Activated CD8-positive, alpha-beta memory T cell treated with anti-CD3 and anti-CD28 coated beads for 4 hours (primary cell): ENCODE data around the gene FAM222A.

ENCODE experiments used
- DNase-seq, 2 donors: peaks; one replicate each; pipeline ENCODE4 v3.0.0-alpha.2; 2020; ENCODE audit warnings: low read depth in 2 of 2

The FAM222A gene

DNA sequence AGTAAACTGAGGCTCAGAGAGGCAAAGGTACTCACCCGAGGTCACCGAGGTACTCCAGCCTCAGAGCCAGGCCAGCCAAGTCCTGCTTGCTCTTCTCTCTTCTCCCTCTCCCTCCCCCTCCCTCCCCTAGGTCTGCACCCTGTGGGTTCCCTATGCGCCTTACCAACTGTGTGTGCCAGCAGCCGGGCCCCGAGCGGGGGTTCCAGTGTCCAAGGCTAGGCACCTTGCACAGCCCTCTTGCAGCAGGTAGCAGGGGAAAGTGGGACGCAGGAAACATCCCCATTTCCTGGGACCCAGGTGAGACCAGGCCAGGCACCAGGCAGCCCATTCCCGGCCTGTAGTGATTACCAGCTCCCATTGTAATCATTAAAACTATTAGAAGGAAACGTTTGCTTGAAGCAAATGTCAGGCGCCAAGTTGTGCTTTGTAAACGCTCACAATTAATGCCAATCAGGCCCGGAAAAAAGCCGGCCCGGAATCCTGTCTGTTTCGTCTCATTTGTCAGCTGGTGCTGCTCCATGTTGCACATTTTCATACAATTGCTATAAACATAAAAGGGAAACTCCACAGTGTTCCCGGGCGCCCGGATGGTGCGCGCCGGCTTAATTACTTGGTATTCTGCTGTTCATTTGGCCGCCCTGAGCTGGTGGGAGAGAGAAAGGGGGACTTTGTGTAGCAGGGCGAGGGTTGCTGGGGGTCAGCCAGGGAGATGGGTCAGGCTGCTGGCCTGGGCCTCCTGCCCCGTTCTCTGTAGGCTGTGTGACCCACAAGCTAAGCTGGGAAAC is 11.9 kb downstream of the FAM222A start:
- no peak for DNase-seq

- no peak for DNase-seq
Observed at GRCh38 chr12:109726106-109726497, 12.5 kb downstream of the FAM222A start.

- DNase-seq = no peak
Observed at GRCh38 chr12:109726511-109727038, 12.9 kb downstream of the FAM222A start.

DNA sequence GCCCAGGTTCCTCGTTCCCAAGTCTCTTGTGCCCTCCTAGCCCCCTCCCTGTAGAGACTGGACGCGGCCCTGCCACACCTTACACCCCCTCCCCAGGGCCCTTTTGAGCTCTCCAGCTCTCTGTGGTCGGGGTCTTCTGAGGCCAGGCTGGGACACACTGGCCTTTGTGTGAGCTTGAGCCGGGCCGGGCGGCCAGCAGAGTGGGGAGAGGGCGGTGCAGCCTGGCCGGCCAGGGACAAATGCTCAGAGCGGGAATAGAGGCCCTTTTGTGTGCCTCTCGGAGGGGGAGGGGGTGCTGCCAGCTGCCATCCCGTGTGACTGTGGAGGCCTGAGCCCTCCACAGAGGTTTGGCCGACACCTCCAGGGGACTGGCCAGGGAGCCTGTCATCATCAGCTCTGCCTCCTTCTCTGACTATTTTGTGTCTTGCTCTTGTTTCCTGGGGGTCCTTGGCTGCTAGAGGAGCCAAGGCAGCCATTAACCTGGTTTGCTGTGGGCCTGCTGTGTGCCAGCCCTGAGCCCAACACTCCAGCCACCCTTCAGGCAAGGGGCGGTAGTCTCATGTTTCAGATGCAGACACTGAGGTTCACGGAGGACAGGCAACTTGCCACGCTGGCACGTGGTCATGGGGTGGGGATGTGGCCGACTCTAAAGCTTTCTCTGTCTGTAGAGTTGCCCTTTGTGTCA is 13.6 kb downstream of the FAM222A start:
- no peak for DNase-seq

DNA sequence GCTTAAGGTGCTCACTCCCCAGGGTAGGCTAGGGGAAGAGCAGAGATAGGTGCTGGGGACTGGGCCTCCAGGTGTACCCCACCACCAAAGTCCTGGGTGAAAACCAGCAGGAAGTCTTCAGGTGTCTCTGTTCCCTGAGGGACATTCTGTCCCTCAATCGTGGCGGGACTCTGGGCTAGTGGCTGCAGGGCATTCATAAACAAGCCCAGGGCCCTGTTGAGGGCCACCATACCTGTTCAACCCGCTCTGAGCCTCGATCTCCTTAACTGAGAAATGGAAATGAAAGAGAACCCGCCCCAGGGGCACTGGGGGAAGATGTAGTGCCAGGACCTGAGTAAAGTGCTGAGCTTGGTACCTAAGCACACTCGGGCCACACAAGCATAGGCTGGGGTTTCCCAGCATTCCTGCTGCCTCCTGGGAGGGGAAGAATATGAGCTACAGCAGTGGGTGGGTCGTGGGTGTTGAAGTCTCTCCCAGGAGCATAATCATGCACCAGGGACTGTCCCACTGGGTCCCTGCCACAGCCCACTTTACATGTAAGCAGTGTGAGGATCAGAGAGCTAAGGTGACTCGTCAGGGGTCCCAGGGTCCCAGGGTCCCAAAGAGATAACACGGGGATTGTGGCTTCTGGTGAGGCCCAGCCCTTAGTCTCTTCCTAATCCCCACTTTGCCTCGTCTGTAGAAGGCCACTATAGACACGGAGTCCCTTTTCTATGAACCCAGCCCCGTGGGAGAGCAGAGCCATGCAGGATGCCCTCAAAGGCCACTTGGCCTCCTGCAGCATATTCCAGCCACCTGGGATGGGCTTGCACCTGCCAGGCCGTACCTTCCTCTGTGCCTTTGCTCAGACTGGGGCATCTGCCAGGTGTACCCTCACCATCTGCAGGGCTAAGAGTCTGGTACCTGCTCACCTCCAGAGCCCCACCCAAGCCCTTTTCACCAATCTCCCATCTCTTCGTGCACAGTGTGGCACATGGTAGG is 14.4 kb downstream of the FAM222A start:
- no peak for DNase-seq

DNA sequence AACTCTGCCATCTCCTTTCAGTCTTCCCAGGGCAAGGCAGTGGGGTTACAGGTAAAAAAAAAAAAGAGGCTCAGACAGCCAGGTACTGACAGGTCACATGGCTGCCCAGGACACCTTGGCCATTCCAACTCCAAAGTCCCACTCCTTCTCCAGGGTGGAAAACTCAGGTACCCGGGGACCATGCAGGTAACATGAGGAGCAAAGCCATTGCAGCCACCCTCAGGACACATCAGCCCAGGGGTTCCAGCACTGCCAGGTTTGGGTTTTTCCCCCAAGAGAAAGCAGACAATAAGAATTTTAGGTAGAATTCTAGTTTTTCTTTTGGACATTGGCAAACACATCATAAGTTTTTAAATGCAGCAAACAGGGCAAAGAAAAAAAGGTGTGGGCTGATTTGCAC is 15.3 kb downstream of the FAM222A start:
- no peak for DNase-seq

DNA sequence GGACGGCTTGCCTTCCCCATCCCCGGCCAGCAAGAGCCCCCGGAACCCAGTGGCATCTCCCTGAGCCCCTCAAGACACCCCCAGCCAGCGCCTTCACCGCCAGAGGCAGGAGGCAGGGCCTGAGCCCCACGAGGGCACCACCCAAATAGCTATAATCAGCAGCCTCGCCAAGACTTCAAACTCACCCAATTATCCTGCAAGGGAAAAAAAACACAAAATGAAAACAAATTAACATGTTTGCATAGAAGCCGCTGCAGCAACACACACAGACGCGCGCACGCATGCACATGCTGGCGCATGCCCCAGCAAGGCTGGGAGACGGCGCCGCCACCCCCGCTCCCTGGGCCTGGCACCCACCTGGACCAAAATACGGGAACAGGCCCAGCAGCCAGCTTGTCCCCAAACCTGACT is 15.8 kb downstream of the FAM222A start:
- no peak for DNase-seq

DNA sequence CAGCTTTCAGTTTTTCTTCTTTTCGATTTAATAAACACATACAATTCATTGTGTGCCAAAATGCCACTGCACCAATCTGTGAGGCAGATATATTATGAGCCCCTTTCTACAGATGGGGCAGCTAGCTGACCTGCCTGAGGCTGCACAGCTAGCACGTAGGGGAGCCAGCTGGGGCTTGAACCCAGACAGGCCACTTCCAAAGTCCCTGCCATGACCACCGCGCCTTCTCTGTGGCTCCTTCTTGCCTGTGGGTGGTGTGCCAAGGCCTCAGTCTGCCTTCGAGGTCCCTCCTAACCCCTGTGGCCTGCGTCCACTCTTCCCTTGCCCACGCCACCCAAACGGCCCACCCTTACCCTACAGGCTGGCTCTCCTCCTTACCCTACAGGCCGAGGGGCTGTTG is 16.2 kb downstream of the FAM222A start:
- DNase-seq = no peak

- no peak for DNase-seq
Observed at GRCh38 chr12:109730306-109731145, 16.9 kb downstream of the FAM222A start.

- DNase-seq = no peak
Observed at GRCh38 chr12:109731231-109731731, 17.7 kb downstream of the FAM222A start.

GRCh38 chr12:109731806-109732205 is 18.2 kb downstream of the FAM222A start:
- no peak for DNase-seq

- no peak for DNase-seq
Observed at GRCh38 chr12:109732321-109733305, 19.0 kb downstream of the FAM222A start.

- no peak for DNase-seq
Observed at GRCh38 chr12:109734219-109735000, 20.8 kb downstream of the FAM222A start.

DNA sequence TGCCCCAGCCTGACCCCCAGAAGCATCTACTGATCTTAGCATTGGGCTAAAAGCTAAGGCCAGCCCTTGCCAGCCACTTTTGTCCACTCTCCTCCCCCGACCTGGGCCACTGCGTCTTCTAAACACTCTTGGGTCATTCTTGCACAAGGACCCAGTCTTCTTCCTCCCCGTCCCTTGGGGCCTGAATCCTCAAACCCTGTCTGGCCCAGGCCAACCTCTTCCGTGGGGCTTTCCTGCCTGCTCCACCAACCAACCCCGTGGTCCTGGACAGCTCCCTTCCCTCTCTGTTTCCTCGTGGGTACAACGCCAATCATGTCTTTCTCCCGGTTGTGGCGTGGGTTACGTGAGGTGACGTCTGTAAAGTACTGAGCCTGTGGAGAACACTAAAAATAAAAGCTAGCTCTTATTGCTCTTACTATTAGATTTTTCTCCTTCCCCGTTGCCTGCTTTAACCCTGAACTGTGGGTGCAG is 21.5 kb downstream of the FAM222A start:
- DNase-seq = no peak

DNA sequence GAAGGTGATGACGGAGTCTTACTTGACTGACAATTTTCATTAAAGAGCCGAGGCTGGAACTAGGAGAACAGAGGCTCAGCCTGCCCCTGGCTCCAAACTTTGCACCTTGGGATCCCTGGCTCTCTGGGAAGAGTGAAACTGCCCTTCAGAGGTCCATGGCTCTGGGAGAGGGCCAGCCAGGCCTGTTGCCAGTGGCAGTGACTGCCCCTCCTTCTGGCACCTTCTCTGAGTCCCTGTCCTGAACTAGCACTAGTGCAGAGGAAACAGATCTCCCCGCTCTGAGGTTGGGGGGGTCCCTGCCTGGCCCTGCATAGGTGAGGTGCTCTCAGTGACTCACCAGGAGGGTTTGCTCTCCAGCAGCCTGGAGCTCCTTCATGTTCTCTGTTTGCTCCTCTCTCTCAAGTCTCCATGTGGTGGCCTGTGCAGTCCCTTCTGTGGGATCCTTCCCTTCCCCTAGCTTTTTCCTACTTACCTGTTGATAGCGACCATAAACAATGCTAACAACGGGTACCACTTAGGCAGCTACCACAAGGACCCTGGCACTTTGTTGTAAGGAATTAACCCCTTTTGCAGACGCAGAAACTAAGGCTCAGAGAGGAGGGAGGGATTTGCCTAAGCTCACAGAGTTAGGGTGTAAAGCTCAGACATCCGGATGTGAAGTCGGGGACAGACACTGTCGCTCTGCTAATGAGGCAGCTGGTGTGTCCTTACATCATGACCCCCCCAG is 22.4 kb downstream of the FAM222A start:
- no peak for DNase-seq

DNA sequence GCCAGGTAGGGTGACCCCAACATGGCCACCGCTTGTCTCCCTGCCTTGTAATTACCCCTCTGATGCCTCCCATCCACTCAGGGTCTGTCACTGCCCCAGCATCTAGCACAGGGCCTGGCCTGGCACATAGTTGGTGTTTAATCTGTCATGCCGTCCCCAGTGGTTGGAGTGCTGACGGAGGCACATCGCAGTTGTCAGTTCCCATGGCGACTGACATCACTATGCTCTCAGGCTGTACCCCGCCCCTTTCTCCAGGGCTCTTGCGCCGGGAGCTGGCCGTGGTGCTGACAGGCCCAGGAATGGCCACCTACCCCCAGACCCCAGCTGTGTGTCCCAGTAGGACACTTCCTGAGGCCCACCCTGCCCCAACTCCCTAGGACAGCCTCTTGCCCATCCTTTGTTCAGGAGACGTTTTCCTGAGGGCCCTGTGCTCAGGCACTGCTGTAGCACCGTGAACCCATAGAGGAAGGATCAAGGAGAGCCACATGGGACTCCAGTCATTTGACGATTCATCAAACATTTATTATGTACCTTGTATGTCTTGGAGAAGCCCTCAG is 23.0 kb downstream of the FAM222A start:
- DNase-seq = no peak

- DNase-seq = no peak
Observed at GRCh38 chr12:109737126-109737525, 23.5 kb downstream of the FAM222A start.

DNA sequence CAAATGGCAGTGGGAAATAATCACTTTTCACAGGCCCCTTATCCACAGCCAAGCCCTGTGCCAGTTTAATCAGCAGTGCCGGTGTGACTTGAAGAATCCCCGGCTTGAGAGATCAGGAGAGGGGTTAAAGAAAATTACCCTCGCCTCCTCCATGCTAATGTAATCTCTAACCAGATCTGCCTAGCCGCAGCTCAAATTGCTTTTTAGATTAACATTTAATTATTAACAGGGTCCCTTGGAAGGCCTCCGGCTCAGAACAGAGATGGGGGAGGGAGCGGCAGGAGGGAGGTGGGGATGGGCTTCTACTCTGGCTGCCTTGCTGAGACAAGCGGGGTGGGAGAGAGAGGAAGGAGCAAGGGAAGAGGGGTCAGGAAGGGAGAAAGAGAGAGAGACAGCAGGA is 24.0 kb downstream of the FAM222A start:
- DNase-seq = no peak
